Heart left ventricle (tissue), 16 donors: ENCODE results near the gene CDH13. TPM values are rescaled to one million over a fixed set of nuclear protein-coding genes. Genes with fewer than 3 reads are reported as not detected.

Source experiments
- ATAC-seq, 4 donors: fragments of 200-7000 bp; cut with Tn5 transposase; one replicate each; pipeline ENCODE4 v1.9.1; 2020 to 2022; ENCODE audit warnings: moderate library complexity in 4 of 4, mild to moderate bottlenecking in 3 of 4, moderate number of reproducible peaks in 1 of 4
- DNase-seq, 5 donors: peaks; one replicate each; pipeline ENCODE4 v3.0.0-alpha.2; 2020
- H3K27ac ChIP-seq, 12 donors: fragments of 200-600 bp; sonication (generic) in 4 of 12; one replicate each; pipeline versions ENCODE4 v1.5.0 to v1.8.0; 2016 to 2022; ENCODE audit warnings: mild to moderate bottlenecking in 2 of 12
- H3K27me3 ChIP-seq, 9 donors: fragments of 200-600 bp; sonication (generic) in 2 of 9; one replicate each; pipeline versions ENCODE4 v1.5.1 to v1.8.0; 2016 to 2022; ENCODE audit warnings: mild to moderate bottlenecking in 3 of 9
- H3K36me3 ChIP-seq, 9 donors: fragments of 200-600 bp; sonication (generic) in 2 of 9; one replicate each; pipeline versions ENCODE4 v1.5.0 to v1.8.0; 2018 to 2022; ENCODE audit warnings: mild to moderate bottlenecking in 2 of 9
- H3K4me1 ChIP-seq, 12 donors: fragments of 200-600 bp; sonication (generic) in 4 of 12; one replicate each; pipeline versions ENCODE4 v1.5.0 to v1.8.0; 2016 to 2022; ENCODE audit warnings: mild to moderate bottlenecking in 3 of 12
- H3K4me3 ChIP-seq, 12 donors: fragments of 200-600 bp; sonication (generic) in 4 of 12; one replicate each; pipeline versions ENCODE4 v1.5.0 to v1.8.0; 2017 to 2022; ENCODE audit warnings: mild to moderate bottlenecking in 9 of 12, moderate library complexity in 4 of 12
- H3K9me3 ChIP-seq, 12 donors: fragments of 200-600 bp; sonication (generic) in 4 of 12; one replicate each; pipeline versions ENCODE4 v1.5.0 to v1.8.0; 2016 to 2022; ENCODE audit warnings: mild to moderate bottlenecking in 1 of 12
- POLR2A ChIP-seq, 2 donors: fragments of 450-650 bp; IDR thresholded peaks; one replicate each; pipeline ENCODE4 v1.6.1; 2017; ENCODE audit warnings: antibody characterized with exemption in 2 of 2, mild to moderate bottlenecking in 2 of 2, moderate library complexity in 2 of 2
- WGBS, 4 donors: extraction: QIAGEN DNeasy Blood & Tissue Kit in 2 of 4; methylation state at CpG; one replicate each; pipeline versions ENCODE4 v1.1.5 to v1.1.7; 2013 to 2018; 5-methylcytosine and 5-hydroxymethylcytosine counted together
- intact Hi-C, 10 donors: fragments of 100-400 bp; cut with DNase I; formaldehyde crosslinking; loops; one replicate each; pipeline versions ENCODE4 v1.11.1 to v1.14.2; 2022
- polyA plus RNA-seq, 2 donors: library from polyadenylated mRNA; stranded (reverse); fragments of 200-250 nt; gene quantifications; one replicate each; pipeline ENCODE4 v1.2.3, GENCODE V29; 2013
- total RNA-seq, 9 donors: library from RNA; depleted of rRNA in 2 of 9; stranded (reverse); fragments of >200 nt in 2 of 9; fragmentation: NEBNext Ultra II Directional in 3 of 9; extraction: Animal tissue kit (Norgen Biotek cat#: 25700) in 3 of 9; gene quantifications; one replicate each; pipeline versions ENCODE4 v1.1.0 to v1.2.4, GENCODE V29; 2016 to 2023
- TF ChIP-seq, protein P1 (sequence below), 12 donors: fragments of 200-600 bp; sonication (generic) in 4 of 12; IDR thresholded peaks; one replicate each; pipeline versions ENCODE4 v1.5.0 to v1.8.0; 2018 to 2022; ENCODE audit warnings: antibody characterized with exemption in 12 of 12, mild to moderate bottlenecking in 5 of 12
- donor health status: ischemic (EF 13 %, LVEDD 7.1; RV severe dilation, severe dysfunction).
- donor health status: healthy with polysubstance abuse.
- donor health status: DM: no; HTN: yes; CAD: no.
- donor health status: DM: no; HTN: no; CAD: no.
- donor health status: ischemic (EF 25% LVEDD 6.9; RV normal size, moderate dysfunction).
- donor health status: ischemic (EF 25% LVEDD 5.7; RV mildly dilated, moderate dysfunction).
- donor health status: healthy.
- donor health status: DM: yes; HTN: yes; CAD: no.
- donor health status: ischemic (EF 35%, LVEDD 5.7; RV mildly dilated, moderate dysfunction).
- donor health status: nonischemic (EF 11% LVEDD 7.7; RV severe dilation, severe dysfunction).
- donor health status: DM: yes; HTN: yes; CAD: no.
- donor health status: PGD.
- donor health status: ischemic (EF 29% LVEDD 5.4; RV normal size, mild dysfunction).
- donor health status: nonischemic (EF 23%, LVEDD 6.1; RV moderate dilation, normal function).

CDH13 gene
- total and polyA plus RNA-seq, 11 donors = 15.0 to 172 (median 137) TPM

- H3K27me3 ChIP-seq = peaks cover 0 to 6% (median 0%) of the 10 kb centered on the region in 9 donors
- 74 to 94% (median 88%) methylated on average over 4 of the region's 4 CpGs for WGBS, 4 donors
- H3K9me3 ChIP-seq = no peaks in the 10 kb centered on the region
- no peak overlapping the region for H3K4me3 ChIP-seq
- TF ChIP-seq, protein P1, sequence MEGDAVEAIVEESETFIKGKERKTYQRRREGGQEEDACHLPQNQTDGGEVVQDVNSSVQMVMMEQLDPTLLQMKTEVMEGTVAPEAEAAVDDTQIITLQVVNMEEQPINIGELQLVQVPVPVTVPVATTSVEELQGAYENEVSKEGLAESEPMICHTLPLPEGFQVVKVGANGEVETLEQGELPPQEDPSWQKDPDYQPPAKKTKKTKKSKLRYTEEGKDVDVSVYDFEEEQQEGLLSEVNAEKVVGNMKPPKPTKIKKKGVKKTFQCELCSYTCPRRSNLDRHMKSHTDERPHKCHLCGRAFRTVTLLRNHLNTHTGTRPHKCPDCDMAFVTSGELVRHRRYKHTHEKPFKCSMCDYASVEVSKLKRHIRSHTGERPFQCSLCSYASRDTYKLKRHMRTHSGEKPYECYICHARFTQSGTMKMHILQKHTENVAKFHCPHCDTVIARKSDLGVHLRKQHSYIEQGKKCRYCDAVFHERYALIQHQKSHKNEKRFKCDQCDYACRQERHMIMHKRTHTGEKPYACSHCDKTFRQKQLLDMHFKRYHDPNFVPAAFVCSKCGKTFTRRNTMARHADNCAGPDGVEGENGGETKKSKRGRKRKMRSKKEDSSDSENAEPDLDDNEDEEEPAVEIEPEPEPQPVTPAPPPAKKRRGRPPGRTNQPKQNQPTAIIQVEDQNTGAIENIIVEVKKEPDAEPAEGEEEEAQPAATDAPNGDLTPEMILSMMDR (IDR thresholded peaks at IDR 0.05) = no peak
- TF ChIP-seq POLR2A (IDR thresholded peaks at IDR 0.05) = no peak
- peaks cover 0 to 23% (median 0%) of the 10 kb centered on the region in 12 donors for H3K4me1 ChIP-seq
- intact Hi-C loops = no loop called here
- H3K36me3 ChIP-seq = no peaks in the 10 kb centered on the region
- no peak overlapping the region for H3K27ac ChIP-seq
- ATAC-seq (no peak), DNase-seq (no peak)
Measured at GRCh38 chr16:83840060-83840617, 1213.4 kb downstream of the CDH13 start.

DNA sequence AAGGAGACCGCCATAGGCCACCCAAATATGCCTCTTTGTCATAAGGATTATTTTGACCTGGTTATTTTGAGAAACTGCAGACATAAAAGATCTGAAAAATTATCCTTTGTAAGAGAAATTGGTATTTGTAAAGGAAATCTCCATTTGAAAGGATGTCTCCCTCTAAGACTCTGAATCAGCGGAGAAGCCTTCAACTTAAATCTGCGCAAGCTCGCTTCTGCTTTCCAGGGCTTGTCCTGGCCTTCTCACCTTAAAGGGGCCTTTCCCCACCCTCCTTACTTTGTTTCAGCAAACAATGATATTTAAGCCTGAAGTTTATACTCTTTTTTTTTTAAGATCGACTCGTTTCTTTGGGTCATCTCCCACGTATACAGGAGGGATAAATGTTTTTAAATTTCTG is 1215.5 kb downstream of the CDH13 start:
- DNase-seq (no peak), ATAC-seq (no peak)
- intact Hi-C loops = no loop called here
- no peak overlapping the region for H3K4me3 ChIP-seq
- H3K9me3 ChIP-seq = no peaks in the 10 kb centered on the region
- no peak overlapping the region for H3K27ac ChIP-seq
- TF ChIP-seq, protein P1 (IDR thresholded peaks at IDR 0.05) = no peak
- WGBS, 4 donors = 77 to 91% (median 85%) methylated on average over 7 of the region's 7 CpGs
- peaks cover 0 to 16% (median 0%) of the 10 kb centered on the region in 12 donors for H3K4me1 ChIP-seq
- H3K27me3 ChIP-seq = peaks cover 0 to 6% (median 0%) of the 10 kb centered on the region in 9 donors
- H3K36me3 ChIP-seq = no peaks in the 10 kb centered on the region

DNA sequence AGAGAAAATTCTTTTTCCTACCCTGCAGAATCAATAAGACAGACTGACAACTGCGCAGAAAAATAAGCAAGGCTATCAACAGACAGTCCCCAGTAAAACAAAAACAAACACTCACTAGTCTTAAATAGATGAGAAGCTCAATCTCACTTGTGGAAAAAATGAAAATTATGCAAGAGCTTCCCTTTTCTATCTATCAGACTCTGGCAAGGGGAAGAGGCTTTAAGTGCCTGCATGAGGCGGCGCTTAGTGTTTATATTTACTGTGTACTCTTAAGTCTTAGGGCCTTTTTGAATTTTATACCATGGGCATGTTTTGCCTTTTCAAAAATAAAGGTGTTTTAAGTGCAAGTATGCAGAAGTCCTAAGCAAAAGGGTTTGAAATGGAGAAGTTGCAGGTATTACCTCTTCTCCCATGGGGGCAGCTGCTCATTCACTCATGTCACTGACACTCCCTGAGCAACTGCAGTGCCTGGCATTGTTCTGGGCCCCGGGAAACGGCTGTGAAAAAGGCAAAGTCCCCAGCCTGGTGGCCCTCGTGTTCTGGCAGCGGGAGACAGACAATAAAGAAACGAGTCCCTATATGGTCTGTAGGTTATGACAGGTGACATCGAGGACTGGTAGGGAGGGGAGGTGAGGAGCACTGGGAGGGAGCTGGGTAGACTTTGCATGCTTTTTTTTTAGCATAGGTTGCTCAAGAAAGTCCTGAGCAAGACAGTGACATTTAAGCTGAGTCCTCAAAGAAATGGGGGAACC is 1216.2 kb downstream of the CDH13 start:
- no peak for DNase-seq
- TF ChIP-seq POLR2A (IDR thresholded peaks at IDR 0.05) = no peak
- TF ChIP-seq, protein P1 (IDR thresholded peaks at IDR 0.05) = no peak
- no peaks in the 10 kb centered on the region for H3K36me3 ChIP-seq
- WGBS, 4 donors = 55 to 63% (median 57%) methylated on average over 9 of the region's 9 CpGs
- H3K27ac ChIP-seq = peak overlapping the region in 1 of 12 donors; percentile 33
- ATAC-seq = peak in 1 of 4 donors; percentile 29
- H3K4me3 ChIP-seq = no peak overlapping the region
- H3K27me3 ChIP-seq = no peaks in the 10 kb centered on the region
- no peaks in the 10 kb centered on the region for H3K9me3 ChIP-seq
- intact Hi-C loops = no loop called here
- peaks cover 0 to 23% (median 0%) of the 10 kb centered on the region in 12 donors for H3K4me1 ChIP-seq

DNA sequence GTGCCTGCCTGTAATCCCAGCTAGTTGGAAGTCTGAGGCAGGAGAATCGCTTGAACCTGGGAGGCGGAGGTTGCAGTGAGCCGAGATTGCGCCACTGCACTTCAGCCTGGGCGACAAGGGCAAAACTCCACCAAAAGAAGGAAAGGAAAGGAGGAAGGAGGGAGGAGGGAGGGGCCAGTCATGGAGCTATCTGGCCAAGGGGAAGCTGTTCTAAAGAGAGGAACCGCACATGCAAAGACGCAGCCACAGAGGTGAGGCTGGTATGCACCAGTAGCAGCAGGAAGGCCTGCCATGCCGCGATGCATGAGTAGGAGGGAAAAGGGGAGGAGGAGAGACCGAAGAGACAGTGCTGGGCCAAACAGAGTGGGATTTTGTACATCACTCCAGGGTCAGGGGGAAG is 1216.9 kb downstream of the CDH13 start:
- Histone ChIP-seq H3K9me3 (no peaks in the 10 kb centered on the region), H3K27me3 (no peaks in the 10 kb centered on the region), H3K27ac (no peak overlapping the region), H3K4me1 (peaks cover 0 to 24% (median 0%) of the 10 kb centered on the region in 12 donors), H3K36me3 (no peaks in the 10 kb centered on the region), H3K4me3 (no peak overlapping the region)
- ATAC-seq = peak in 1 of 4 donors; percentile 52
- DNase-seq = no peak
- TF ChIP-seq, protein P1 (IDR thresholded peaks at IDR 0.05) = no peak
- TF ChIP-seq POLR2A (IDR thresholded peaks at IDR 0.05) = no peak
- intact Hi-C loops = no loop called here
- 67 to 77% (median 72%) methylated on average over 10 of the region's 10 CpGs for WGBS, 4 donors
